Fibroblast of lung (primary cell): Measurements from ENCODE around the gene PCBP3. TPM values are rescaled to one million over a fixed set of nuclear protein-coding genes. Genes with fewer than 3 reads are reported as not detected.

Experiments used
- DNase-seq, 2 donors: peaks; one replicate each; pipeline versions ENCODE4 v3.0.0 to v3.0.0-alpha.2; 2010; ENCODE audit warnings: low read depth in 2 of 2
- H2AFZ ChIP-seq: 2 replicates; pipeline ENCODE4 v1.5.1; 2012; ENCODE audit warnings: low read length, control low read depth, inconsistent platforms
- H3K27ac ChIP-seq: 2 replicates; pipeline ENCODE4 v1.5.1; 2011; ENCODE audit warnings: low read length, control low read depth; ENCODE audit not compliant: insufficient read depth
- H3K27me3 ChIP-seq: 2 replicates; pipeline ENCODE4 v1.5.1; 2011; ENCODE audit warnings: mild to moderate bottlenecking, low read length; ENCODE audit not compliant: control insufficient read depth, insufficient read depth
- H3K36me3 ChIP-seq: 2 replicates; pipeline ENCODE4 v1.5.1; 2011; ENCODE audit warnings: low read length; ENCODE audit not compliant: control insufficient read depth, insufficient read depth
- H3K4me1 ChIP-seq: 2 replicates; pipeline ENCODE4 v1.5.1; 2011; ENCODE audit warnings: low read length; ENCODE audit not compliant: control insufficient read depth, insufficient read depth; ENCODE audit errors: extremely low read depth
- H3K4me2 ChIP-seq: 2 replicates; pipeline ENCODE4 v1.5.1; 2011; ENCODE audit warnings: low read length, control low read depth; ENCODE audit not compliant: insufficient read depth; ENCODE audit errors: extremely low read depth
- H3K4me3 ChIP-seq, 4 experiments: fragments of 200-600 bp in 1 of 4; sonication (generic) in 1 of 4; replicated peaks in 1 of 4; 2 replicates each; pipeline ENCODE4 v1.5.1; 2011 to 2016; ENCODE audit warnings: low read length in 4 of 4, low read depth in 3 of 4, mild to moderate bottlenecking in 3 of 4, control low read depth in 2 of 4, inconsistent platforms in 1 of 4, mixed read lengths in 1 of 4; ENCODE audit not compliant: insufficient read depth in 1 of 4; ENCODE audit errors: control extremely low read depth in 1 of 4
- H3K79me2 ChIP-seq: 2 replicates; pipeline ENCODE4 v1.5.1; 2012; ENCODE audit warnings: mild to moderate bottlenecking, low read length, inconsistent platforms; ENCODE audit not compliant: control insufficient read depth, insufficient read depth
- H3K9ac ChIP-seq: 2 replicates; pipeline ENCODE4 v1.5.1; 2011; ENCODE audit warnings: mild to moderate bottlenecking, low read length, control low read depth; ENCODE audit not compliant: insufficient read depth
- H3K9me3 ChIP-seq: 2 replicates; pipeline ENCODE4 v1.5.1; 2012; ENCODE audit warnings: low read depth, low read length; ENCODE audit not compliant: control insufficient read depth, insufficient read depth
- H4K20me1 ChIP-seq: 2 replicates; pipeline ENCODE4 v1.5.1; 2011; ENCODE audit warnings: low read length; ENCODE audit not compliant: control insufficient read depth, insufficient read depth; ENCODE audit errors: extremely low read depth
- EZH2 ChIP-seq: IDR thresholded peaks from 2 replicates; pipeline ENCODE4 v1.5.1; 2012; ENCODE audit warnings: low read length, control low read depth, mild to moderate bottlenecking; ENCODE audit errors: missing control alignments
- polyA plus RNA-seq, 2 donors: library from polyadenylated mRNA; depleted of rRNA in 1 of 2; stranded (reverse) in 1 of 2; unstranded in 1 of 2; fragments of >200 nt; gene quantifications; 2 replicates each; pipeline ENCODE4 v1.2.1, GENCODE V29; 2011 to 2012; ENCODE audit warnings: missing spikeins in 1 of 2
- total RNA-seq: library from RNA; depleted of rRNA; stranded (reverse); fragments of >200 nt; gene quantifications from 2 replicates; pipeline ENCODE4 v1.2.1, GENCODE V29; 2014
- TF ChIP-seq, protein P1 (sequence below), 2 donors: IDR thresholded peaks in 1 of 2; conservative IDR thresholded peaks in 1 of 2; 1 replicate in 1 of 2; 2 replicates in 1 of 2; pipeline ENCODE4 v1.5.1; 2011 to 2012; ENCODE audit warnings: low read length in 2 of 2, control low read depth in 1 of 2, inconsistent platforms in 1 of 2, low read depth in 1 of 2, mild to moderate bottlenecking in 1 of 2

PCBP3 gene
- total and polyA plus RNA-seq, 2 donors (not counting 1 experiment from before 2014, with no cell fraction given), result 0.51 to 1.7 TPM

DNA sequence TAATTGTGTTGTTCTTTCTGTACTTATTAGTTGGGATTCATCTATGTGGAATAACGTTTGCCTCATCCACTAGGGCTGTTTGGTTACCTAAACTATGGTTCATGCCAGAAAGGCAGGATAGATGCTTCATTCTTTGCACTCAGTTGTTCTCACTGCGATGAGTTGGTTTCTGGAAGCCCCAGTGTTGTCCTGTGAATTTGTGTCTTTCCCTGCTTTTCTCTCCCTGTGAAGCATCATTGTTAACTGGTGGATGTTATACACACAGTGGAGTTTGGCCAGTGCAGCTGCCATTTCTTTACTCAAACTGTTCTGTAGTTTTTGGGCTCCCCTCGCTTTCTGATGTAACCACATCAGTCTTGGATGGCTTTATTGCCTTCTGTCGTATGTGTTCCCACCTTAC is 194.4 kb downstream of the PCBP3 start:
- Histone ChIP-seq H3K4me2 (no peak overlapping the region), H3K27me3 (no peaks in the 10 kb centered on the region), H3K27ac (no peak overlapping the region), H2AFZ (no peak overlapping the region), H3K9ac (no peak overlapping the region), H3K9me3 (no peaks in the 10 kb centered on the region), H3K4me1 (no peaks in the 10 kb centered on the region), H3K79me2 (no peaks in the 10 kb centered on the region), H3K36me3 (no peaks in the 10 kb centered on the region), H3K4me3 (no peak overlapping the region), H4K20me1 (no peaks in the 10 kb centered on the region)
- DNase-seq, result no peak
- no peak for TF ChIP-seq EZH2
- TF ChIP-seq, protein P1, sequence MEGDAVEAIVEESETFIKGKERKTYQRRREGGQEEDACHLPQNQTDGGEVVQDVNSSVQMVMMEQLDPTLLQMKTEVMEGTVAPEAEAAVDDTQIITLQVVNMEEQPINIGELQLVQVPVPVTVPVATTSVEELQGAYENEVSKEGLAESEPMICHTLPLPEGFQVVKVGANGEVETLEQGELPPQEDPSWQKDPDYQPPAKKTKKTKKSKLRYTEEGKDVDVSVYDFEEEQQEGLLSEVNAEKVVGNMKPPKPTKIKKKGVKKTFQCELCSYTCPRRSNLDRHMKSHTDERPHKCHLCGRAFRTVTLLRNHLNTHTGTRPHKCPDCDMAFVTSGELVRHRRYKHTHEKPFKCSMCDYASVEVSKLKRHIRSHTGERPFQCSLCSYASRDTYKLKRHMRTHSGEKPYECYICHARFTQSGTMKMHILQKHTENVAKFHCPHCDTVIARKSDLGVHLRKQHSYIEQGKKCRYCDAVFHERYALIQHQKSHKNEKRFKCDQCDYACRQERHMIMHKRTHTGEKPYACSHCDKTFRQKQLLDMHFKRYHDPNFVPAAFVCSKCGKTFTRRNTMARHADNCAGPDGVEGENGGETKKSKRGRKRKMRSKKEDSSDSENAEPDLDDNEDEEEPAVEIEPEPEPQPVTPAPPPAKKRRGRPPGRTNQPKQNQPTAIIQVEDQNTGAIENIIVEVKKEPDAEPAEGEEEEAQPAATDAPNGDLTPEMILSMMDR (conservative IDR thresholded peaks at IDR 0.05 in 1 of 2, IDR thresholded peaks at IDR 0.05 in 1 of 2; ENCODE audit: low read depth in 1 of 2, low read length in 2 of 2), result no peak

DNA sequence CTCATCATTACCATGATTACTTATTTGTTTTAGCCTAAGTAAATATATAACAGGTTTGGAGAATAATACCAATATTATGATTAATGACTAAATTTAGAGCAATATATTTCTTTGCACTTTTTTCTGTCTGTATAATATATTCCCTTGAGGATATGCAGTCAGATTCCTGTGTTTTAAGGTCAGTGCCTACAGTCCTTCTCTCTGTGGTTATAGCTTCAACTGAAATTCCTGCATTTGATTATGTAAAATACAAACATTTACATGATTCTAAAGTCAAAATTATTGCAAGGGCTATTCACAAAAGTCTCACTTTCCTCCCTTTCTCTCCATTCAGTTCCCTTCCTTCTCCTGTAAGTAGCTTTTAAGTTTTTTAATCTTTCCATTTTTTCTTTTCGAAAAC is 195.1 kb downstream of the PCBP3 start:
- H4K20me1 ChIP-seq, result no peaks in the 10 kb centered on the region
- TF ChIP-seq, protein P1 (conservative IDR thresholded peaks at IDR 0.05 in 1 of 2, IDR thresholded peaks at IDR 0.05 in 1 of 2; ENCODE audit: low read depth in 1 of 2, low read length in 2 of 2), result no peak
- TF ChIP-seq EZH2, result no peak
- no peaks in the 10 kb centered on the region for H3K9me3 ChIP-seq
- no peak overlapping the region for H3K4me3 ChIP-seq
- peak; percentile 32 to 45 for DNase-seq
- no peaks in the 10 kb centered on the region for H3K27me3 ChIP-seq
- no peak overlapping the region for H3K4me2 ChIP-seq
- H3K79me2 ChIP-seq, result no peaks in the 10 kb centered on the region
- H3K36me3 ChIP-seq, result no peaks in the 10 kb centered on the region
- no peak overlapping the region for H2AFZ ChIP-seq
- no peak overlapping the region for H3K27ac ChIP-seq
- H3K4me1 ChIP-seq, result no peaks in the 10 kb centered on the region
- H3K9ac ChIP-seq, result no peak overlapping the region

DNA sequence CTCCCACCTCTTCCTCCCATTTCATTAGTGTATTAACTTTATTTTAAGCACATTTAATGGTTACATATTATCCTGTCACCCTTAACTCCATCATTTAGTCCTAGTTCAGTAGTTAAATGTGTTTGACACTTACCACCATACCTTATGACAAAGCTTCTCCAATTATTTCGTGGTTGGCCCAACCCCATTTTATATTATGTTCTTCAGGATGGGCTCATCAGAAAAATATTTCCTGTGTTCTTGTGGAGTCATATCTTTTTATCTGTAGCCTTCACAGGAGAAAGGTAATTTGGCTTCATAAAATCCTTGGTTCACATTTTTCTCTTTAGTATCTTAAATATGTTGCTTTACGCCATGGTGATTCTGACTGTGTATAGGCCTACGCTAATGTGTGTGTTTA is 195.7 kb downstream of the PCBP3 start:
- TF ChIP-seq, protein P1 (conservative IDR thresholded peaks at IDR 0.05 in 1 of 2, IDR thresholded peaks at IDR 0.05 in 1 of 2; ENCODE audit: low read depth in 1 of 2, low read length in 2 of 2), result no peak
- TF ChIP-seq EZH2, result no peak
- Histone ChIP-seq H3K9me3 (no peaks in the 10 kb centered on the region), H3K36me3 (no peaks in the 10 kb centered on the region), H3K27ac (no peak overlapping the region), H3K4me2 (no peak overlapping the region), H3K4me1 (no peaks in the 10 kb centered on the region), H3K4me3 (no peak overlapping the region), H2AFZ (no peak overlapping the region), H4K20me1 (no peaks in the 10 kb centered on the region), H3K9ac (no peak overlapping the region), H3K27me3 (no peaks in the 10 kb centered on the region), H3K79me2 (no peaks in the 10 kb centered on the region)
- DNase-seq, result peak in 1 of 2 donors; percentile 56
